HL-60/S4 treated with retinoic acid at 250 ng/mL for 4 days and 3 days (cell line): ENCODE measurements around the gene PTGES2.

Source experiments
- in situ Hi-C: fragments of 300-500 bp; cut with MboI; formaldehyde crosslinking; loops from 2 replicates; pipeline ENCODE4 v1.7.0; 2022; ENCODE audit warnings: low sequenced_read_pairs

PTGES2 gene

GRCh38 chr9:128153947-128154695 is 26.6 kb upstream of the PTGES2 start:
- in situ Hi-C loops, result no loop called here

- in situ Hi-C loops, result no loop called here
Observed at GRCh38 chr9:128153060-128153946, 25.8 kb upstream of the PTGES2 start.

DNA sequence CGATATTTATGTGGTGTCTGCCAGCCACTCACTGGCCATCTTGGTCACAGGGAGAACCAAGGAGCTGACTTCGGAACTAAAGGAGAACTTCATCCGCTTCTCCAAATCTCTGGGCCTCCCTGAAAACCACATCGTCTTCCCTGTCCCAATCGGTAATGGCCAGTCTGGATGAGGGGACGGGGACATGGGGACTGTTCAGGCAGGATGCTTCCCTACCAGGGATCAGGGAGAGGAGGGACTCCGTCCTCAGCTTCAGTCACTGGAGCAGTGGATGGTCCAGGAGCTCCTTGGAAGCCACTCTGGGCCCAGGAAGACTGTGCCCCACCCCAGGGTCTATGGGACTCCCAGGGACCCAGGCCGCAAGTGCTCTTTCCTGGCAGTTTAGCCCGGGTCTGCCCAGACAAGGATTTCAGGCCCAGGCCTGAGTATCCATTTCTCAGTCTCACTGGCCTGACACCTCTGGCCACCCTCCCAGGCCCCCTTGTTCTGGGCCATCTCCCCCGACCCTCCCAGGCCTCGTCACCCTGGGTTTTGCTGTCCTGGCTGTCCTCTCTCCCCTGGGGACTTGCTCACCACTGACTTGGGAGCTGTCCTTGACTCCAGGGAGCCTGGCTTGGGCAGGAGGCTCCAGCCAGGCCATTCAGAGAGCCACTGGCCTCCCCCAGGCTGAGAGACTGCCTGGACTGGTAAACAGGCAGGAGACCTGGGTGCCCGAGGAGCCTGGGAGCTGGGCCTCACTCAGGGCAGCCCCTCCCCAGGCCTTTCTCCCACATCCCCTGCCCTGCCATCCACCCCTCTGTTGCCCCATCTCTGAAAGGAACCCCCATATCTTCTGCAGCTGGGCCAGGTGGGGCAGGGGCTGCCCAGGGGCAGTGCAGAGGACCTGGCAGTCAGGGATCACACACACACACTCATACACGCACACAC is 24.9 kb upstream of the PTGES2 start:
- in situ Hi-C loops, result no loop called here

- in situ Hi-C loops, result no loop called here
Observed at GRCh38 chr9:128151309-128152132, 24.0 kb upstream of the PTGES2 start.

GRCh38 chr9:128150594-128151308 is 23.2 kb upstream of the PTGES2 start:
- in situ Hi-C loops, result no loop called here

- in situ Hi-C loops, result no loop called here
Observed at GRCh38 chr9:128149951-128150593, 22.5 kb upstream of the PTGES2 start.

DNA sequence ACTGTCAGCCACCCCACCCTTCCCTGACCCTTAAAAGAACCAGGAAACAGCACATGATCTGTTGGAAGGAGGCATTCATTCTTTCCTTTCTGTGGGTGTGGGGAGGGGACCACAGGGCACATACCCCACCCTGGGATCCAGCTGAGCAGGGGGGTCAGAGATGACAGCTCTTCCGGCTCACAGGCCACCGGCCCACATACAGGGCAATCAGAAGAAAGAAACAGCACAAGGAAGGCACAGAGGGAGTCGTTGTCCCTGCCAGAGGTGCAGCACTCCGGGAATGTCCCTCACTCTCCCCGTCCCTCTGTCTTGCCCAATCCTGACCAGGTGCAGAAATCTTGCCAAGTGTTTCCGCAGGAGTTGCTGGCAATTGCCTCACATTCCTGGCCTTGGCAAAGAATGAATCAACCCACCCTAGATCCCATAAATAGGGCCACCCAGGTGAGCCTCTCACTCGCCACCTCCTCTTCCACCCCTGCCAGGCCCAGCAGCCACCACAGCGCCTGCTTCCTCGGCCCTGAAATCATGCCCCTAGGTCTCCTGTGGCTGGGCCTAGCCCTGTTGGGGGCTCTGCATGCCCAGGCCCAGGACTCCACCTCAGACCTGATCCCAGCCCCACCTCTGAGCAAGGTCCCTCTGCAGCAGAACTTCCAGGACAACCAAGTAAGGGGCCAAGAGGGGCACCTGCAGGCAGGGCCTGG is 21.6 kb upstream of the PTGES2 start, which contains the start of gene LCN2:
TSS of gene LCN2 (plus strand) at position 453 of the 701 bp plus-strand sequence. CDS start at position 526, 73 bp downstream.
- in situ Hi-C loops, result no loop called here

DNA sequence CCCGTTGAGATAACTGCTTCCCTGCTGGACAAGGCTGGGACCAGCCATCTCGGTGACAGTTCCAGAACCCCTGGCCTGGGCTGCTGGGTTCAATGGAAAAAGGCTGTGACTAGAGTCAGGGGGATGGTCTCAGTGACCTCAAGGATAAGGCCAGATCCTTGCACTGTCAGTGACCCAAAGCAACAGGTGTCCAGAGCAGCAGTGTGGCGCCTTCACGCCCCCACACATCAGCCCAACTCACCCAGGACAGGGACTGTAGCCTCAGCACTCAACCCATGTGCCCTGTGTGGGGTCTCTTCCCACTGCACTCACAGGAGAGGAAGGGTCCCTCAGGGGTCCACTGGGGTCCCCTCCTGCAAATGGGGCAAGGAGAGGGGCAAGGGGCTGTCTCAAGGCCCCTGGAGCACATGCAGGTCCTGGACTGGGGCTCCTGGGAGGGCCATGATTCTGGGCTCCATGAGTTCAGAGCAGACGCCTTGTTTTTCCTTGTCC is 21.0 kb upstream of the PTGES2 start:
- in situ Hi-C loops, result no loop called here

DNA sequence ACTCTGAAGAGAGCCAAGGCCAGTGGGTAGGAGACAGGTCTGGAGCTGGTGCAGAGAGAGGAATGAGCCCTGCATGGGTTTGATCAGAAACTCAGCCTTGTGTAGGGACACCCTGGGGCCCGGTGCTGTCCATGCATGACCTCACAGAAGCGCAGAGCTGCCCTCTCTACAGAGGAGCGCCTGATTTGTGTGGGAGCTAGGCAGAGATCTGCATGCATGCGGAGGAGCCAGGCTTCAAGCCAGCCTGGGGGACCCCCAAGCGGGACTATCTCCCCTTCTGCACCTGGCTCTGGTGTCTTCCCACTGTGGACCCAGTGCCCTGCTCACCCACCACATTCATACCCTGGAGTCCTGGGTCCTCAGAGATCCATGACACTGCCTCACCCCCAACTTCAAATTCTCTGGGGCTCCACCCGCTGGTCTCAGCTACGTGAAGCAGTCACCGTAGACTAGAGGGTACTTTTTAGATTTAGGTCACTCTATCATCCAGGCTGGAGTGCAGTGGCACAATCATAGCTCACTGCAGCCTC is 19.1 kb upstream of the PTGES2 start:
- in situ Hi-C loops, result no loop called here

DNA sequence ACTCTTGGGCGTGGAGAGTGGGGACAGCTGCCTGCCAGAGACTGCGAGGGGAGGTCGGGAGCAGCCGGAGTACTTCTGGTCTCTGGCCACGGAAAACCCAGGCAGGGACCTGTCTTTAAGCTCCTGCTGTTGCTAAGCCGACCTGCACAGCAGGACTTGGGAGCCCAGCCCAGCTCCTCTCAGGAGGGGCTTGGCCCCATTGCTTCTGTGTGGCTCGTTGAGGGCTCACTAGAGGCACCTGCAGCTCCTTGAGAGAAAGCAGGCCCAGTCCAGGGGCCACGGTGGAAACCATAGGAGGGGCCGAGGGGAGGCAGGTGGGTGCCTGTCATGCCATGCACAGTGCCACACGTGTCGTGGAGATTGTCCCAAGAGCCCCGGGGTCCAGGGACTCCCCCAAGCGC is 18.4 kb upstream of the PTGES2 start:
- in situ Hi-C loops, result no loop called here

GRCh38 chr9:128145536-128145935 is 18.0 kb upstream of the PTGES2 start:
- in situ Hi-C loops, result no loop called here

GRCh38 chr9:128144239-128145181 is 17.0 kb upstream of the PTGES2 start:
- in situ Hi-C loops, result no loop called here

GRCh38 chr9:128143525-128144238 is 16.2 kb upstream of the PTGES2 start:
- in situ Hi-C loops, result no loop called here

DNA sequence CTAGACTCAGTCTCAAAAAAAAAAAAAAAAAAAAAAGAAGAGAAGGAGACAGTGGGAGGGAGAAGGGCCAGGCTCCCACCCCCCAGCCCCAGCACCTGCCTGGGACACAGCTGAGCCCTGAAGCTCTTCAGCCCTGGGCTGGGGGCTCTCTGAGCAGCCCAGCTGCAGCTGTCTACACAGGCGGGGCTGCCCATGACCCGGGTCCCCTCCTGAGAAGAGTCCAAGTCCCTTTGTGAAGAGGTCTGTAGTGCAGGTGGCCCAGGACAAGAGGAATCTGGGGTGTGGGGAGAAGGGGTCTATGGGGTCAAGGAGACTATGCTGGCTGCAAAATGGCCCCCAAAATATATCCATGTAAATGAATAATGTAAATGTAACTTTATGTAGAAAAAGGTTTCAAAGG is 15.1 kb upstream of the PTGES2 start:
- in situ Hi-C loops, result no loop called here

GRCh38 chr9:128142061-128142460 is 14.5 kb upstream of the PTGES2 start:
- in situ Hi-C loops, result no loop called here

- in situ Hi-C loops, result no loop called here
Observed at GRCh38 chr9:128141604-128142003, 14.1 kb upstream of the PTGES2 start.
